Urinary bladder (tissue), 4 donors: ENCODE measurements around the gene SPP1. TPM values are rescaled to one million over a fixed set of nuclear protein-coding genes. Genes with fewer than 3 reads are reported as not detected.

Source experiments
- DNase-seq: peaks from one replicate; pipeline ENCODE4 v3.0.0-alpha.2; 2015; ENCODE audit errors: extremely low spot score
- H3K27ac ChIP-seq: one replicate; pipeline ENCODE4 v1.5.1; 2013; ENCODE audit warnings: low read depth, mild to moderate bottlenecking, moderate library complexity
- H3K36me3 ChIP-seq: one replicate; pipeline ENCODE4 v1.6.1; 2013; ENCODE audit warnings: mild to moderate bottlenecking, moderate library complexity; ENCODE audit not compliant: insufficient read depth
- H3K4me1 ChIP-seq: one replicate; pipeline ENCODE4 v1.6.1; 2013; ENCODE audit warnings: mild to moderate bottlenecking, moderate library complexity; ENCODE audit not compliant: insufficient read depth
- H3K4me3 ChIP-seq: one replicate; pipeline ENCODE4 v1.5.1; 2013; ENCODE audit warnings: low read depth, low read length
- WGBS: extraction: QIAGEN DNeasy Blood & Tissue Kit; methylation state at CpG from one replicate; pipeline ENCODE4 v1.1.7; 2013; 5-methylcytosine and 5-hydroxymethylcytosine counted together
- polyA plus RNA-seq: library from polyadenylated mRNA; stranded (reverse); fragments of 200-250 nt; gene quantifications from one replicate; pipeline ENCODE4 v1.2.3, GENCODE V29; 2013
- small RNA-seq: library from RNA; depleted of rRNA; stranded (forward); fragments of <200 nt; gene quantifications from one replicate; pipeline ENCODE3, GENCODE V24; 2014
- total RNA-seq: library from RNA; depleted of rRNA; stranded (reverse); fragments of >200 nt; gene quantifications from one replicate; pipeline ENCODE4 v1.2.3, GENCODE V29; 2014
- donor health status: healthy with polysubstance abuse.
- donor health status: healthy.

SPP1 gene
- total and polyA plus RNA-seq, 2 donors, result 20.6 to 76.1 TPM

GRCh38 chr4:88030565-88031310 lies 55.2 kb downstream of the SPP1 start:
- no peaks in the 10 kb centered on the region for H3K36me3 ChIP-seq

More at GRCh38 chr4:88030565-88031310, 55.2 kb downstream of the SPP1 start:
- Histone ChIP-seq H3K4me1 (no peaks in the 10 kb centered on the region), H3K4me3 (no peak overlapping the region), H3K27ac (no peak overlapping the region)
- DNase-seq, result no peak
- whole genome bisulfite sequencing, result 79% methylated on average over 12 of the region's 12 CpGs

Small RNA genes lying within 50 kb of the gene (small RNA-seq; reads per million reads assigned to genes)
- not detected for gene RNU1-36P

Other genes starting within 250 kb of the SPP1 start
- gene IBSP, start 176.2 kb upstream of the SPP1 start, total RNA-seq, result not detected
- not detected for gene IBSP, start 176.2 kb upstream of the SPP1 start, polyA plus RNA-seq
- gene MEPE, start 142.7 kb upstream of the SPP1 start, total RNA-seq, result not detected
- gene MEPE, start 142.7 kb upstream of the SPP1 start, polyA plus RNA-seq, result not detected
- gene PKD2, start 31.9 kb downstream of the SPP1 start, total RNA-seq, result 101 TPM
- 33.4 TPM for gene PKD2, start 31.9 kb downstream of the SPP1 start, polyA plus RNA-seq
- gene ABCG2, start 182.9 kb downstream of the SPP1 start, total RNA-seq, result 22.9 TPM
- 3.7 TPM for gene ABCG2, start 182.9 kb downstream of the SPP1 start, polyA plus RNA-seq